ENCODE data around the gene CCDC50.

The CCDC50 gene

GRCh38 chr3:191316876-191317603 is 12.2 kb upstream of the CCDC50 start:
- peak in 1 of 58 donors; percentile 8 for DNase-seq

- DNase-seq = no peak
These were observed 8.9 kb upstream of the CCDC50 start for GRCh38 chr3:191320316-191320715.

DNA sequence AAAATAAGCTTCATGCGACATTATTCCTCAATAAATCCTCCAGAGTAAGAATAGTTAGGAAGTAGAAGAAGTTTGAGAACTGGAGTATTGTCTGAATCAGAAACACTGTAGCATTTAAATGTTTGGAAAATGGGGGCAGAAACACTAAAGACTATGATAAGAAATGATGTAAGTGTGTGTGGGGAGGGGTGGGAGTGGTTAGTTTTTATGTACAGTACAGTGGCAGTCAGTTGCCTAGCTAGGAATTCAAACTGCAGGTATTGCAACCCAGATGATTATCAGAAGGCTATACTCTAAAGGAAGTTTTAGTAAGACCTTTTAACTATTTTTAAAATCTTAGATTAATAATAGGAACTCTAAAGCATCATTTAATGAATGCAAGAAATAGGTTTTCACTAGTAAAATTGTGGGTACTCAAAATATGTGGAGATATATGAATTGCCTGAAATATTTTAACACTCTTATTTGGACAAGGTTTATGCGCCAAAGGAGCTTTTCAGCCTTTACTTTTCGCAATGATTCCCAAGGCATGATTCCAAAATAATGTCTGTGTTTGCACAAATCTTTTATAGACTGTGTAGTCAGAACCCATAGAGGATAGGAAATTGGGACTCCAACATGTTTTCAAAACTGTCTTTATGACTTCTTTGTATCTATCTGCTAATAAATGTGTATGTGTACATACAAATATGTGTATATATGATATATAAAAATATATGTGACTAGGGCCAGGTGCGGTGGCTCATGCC is 8.0 kb upstream of the CCDC50 start:
- DNase-seq = no peak

DNA sequence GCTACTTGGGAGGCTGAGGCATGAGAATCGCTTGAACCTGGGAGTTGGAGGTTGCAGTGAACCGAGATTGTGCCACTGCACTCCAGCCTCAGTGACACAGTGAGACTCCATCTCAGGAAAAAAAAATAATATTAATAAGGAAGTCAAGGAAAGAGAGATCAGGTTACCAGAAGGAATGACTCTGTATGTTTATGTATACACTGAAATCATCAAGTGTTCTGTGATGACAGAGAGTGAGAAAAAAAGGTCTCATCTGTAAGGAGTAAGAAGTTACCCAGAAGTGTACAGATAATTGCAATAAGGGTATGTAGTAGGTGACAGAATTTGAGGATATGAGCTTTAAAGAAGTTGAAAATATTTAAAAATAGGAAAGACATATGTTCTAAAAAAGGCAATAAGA is 4.3 kb upstream of the CCDC50 start:
- DNase-seq = no peak

DNA sequence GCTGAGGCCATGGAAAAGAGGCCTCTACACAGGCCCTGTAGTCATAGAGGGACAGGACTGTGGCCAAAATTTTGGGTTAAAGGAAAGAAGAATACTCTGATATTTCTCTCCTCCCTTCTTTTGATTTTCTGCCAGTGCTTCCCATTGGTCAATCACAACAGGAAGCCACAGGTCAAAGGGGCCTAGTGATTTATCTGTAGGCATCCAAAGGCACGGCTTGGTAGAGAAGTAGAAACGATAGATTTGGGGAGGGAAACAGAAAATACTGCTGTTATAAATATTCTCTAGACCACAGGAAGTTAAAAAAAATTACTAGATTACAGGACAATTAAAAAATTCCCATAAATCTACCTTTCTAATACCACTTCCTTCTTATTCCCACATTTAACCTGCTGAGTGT is 1.7 kb upstream of the CCDC50 start:
- DNase-seq = no peak

GRCh38 chr3:191328383-191328961 is 722 bp upstream of the CCDC50 start:
- peak in 1 of 58 donors; percentile 39 for DNase-seq

DNA sequence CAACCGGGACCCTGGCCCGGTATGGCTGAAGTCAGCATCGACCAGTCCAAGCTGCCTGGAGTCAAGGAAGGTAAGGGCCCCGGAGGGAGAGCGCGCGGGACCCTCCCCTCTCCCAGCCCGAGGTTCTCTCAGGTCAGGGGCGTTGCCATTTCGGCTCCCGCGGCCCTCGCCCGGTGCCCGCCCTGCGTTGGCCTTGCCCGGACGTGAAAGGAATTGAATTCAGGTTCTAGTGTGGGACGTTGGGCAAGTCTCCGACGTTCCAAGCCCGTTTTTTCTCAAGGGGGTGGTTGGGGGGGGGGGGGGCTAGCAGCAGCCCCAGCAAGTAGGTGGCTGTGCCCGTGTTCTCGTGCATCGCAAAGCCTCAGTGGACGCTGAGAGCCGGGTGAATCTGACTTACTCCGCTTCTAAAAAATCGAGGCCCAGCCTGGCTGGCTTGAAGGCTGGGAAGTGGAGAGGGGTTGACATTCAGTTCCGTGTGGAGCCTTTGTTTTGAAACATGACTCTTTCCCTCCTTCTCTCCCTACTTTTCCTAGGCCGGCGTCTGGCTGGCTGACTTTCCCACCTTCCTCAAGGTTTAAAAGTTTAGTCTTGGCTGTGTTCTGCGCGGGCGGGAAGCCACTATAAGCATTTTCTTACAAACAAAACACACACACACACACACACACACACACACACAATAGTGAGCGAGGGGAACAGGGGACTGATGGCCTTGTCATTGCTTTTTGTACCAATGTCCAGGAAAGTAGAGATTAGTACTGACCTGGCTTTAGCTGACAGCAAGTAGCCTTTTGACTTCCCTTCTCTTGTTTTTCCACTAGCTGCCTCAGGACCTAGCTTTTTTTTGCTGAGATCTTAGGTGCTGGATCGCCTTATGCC is 698 bp downstream of the CCDC50 start, which contains the start of gene UTS2B:
UTS2B (minus strand) TSS at position 873 of the 876 bp plus-strand sequence. CDS start 48,337 bp downstream, outside the sequence.
- DNase-seq = peak in 40 of 58 donors; percentile 3 to 68 (median 41)

- peak in 1 of 58 donors; percentile 10 for DNase-seq
These were observed 1.4 kb downstream of the CCDC50 start for GRCh38 chr3:191330530-191331048.

DNA sequence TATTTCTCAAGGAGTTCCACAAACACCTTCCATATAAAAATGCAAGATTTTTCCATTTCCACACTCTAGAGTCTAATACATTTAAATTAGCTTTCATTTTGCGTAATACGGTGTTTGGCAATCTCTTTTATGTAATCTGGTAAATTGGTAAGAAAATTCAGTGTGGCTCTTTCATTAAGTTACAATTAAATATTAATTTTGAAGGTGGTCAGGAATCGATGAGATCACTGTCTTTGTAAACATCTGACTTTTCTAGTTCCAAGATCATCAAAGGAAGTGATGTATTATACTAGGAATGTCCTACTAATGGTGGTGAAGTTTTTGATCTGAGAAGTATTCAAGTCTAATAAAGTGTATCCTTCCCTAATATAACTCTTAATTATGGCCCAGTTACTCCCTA is 2.2 kb downstream of the CCDC50 start:
- DNase-seq = no peak

GRCh38 chr3:191333298-191333880 is 4.2 kb downstream of the CCDC50 start:
- no peak for DNase-seq

DNA sequence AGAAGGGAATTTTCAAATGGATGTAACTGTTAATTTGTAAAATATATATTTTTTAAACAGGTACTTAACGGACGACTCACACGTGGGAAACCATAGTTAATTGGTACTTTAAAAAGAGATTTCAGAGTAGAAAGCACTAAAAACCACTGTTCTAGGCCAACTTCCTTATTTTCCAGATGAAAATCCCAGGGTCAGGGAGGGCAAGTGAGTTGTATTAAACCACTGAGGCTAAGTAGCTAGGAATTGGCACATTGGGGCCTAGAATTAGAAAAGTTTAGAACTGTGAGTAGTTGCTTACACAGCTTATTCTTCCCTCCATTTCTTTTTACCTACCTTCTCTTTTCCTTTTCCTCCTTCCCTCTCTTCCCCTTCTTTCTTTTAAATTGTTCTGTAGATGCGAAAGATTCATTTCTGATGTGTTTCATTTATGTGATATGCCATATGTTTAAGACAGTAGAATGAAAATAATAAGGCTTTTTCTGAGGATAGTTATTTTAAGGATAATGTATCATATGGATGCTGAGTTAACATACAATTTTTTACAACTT is 5.2 kb downstream of the CCDC50 start:
- DNase-seq = no peak

GRCh38 chr3:191336833-191337232 is 7.6 kb downstream of the CCDC50 start:
- no peak for DNase-seq

GRCh38 chr3:191338177-191338488 is 8.9 kb downstream of the CCDC50 start:
- DNase-seq = no peak

DNA sequence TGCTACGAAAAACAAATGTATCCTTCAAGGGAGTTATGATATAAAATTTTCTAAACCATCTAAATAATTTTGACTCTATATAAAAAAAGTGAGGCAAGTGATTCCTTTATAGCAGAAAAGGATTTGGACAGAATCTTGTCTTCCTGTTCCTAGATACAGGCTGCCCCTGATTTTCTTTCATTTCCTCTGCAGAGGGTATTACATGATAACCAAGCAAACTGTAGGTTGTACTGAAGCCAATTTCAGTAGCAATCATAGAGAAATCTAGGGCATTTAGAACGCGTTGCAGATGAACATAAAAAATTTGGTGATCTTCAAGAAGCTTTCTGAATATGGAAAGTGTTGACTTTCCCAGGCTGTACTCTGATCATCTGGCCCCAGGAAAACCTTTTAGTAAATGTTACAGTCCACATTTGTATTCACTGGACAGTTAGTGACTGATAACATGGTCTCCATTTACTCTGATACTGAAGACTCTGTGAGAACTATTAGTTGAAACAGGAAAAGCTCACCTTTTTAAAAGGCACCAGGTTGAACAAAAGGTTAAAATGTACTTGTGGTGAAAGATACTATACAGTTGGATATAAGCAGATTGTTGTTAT is 10.2 kb downstream of the CCDC50 start:
- DNase-seq = no peak

DNA sequence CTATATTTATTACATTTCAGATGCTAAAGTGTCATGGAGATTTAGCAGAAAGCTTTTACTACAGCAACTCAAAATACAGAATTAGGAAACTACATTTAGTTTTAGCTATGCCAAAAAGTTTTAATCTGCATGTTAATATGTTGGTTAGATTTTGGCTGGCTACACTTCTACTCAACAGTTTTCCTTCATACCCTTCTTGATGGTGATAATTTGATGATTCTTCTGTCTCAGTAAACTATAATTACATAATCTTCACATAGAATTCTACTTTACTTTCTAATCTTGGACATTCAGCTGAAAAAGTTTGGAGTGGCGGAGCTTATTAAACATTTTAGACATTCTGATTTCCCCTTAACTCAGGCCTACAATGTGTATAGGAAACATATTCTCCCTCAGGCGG is 11.2 kb downstream of the CCDC50 start:
- no peak for DNase-seq

- no peak for DNase-seq
These were observed 11.8 kb downstream of the CCDC50 start for GRCh38 chr3:191340966-191341365.

DNA sequence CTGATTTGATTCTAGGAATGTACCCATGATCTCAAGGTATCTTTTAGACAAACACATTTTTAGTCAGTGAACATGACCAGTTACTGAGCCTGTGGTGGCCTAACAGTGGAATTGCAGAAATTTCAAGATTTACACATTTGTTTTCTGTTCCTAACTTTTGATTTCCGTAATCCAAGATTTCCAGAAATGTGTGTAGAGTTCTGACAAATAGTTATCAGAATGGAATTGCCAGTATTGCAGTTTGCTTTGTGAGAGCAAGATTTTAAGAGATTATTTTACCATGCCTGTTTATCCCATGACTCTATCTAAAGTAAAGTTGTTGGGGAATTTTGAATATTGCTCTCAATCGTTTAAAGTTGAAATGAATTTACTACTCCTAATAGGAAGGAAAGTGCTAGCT is 12.8 kb downstream of the CCDC50 start:
- no peak for DNase-seq

GRCh38 chr3:191342411-191342810 is 13.2 kb downstream of the CCDC50 start:
- DNase-seq = peak in 2 of 58 donors; percentile 2 to 15

DNA sequence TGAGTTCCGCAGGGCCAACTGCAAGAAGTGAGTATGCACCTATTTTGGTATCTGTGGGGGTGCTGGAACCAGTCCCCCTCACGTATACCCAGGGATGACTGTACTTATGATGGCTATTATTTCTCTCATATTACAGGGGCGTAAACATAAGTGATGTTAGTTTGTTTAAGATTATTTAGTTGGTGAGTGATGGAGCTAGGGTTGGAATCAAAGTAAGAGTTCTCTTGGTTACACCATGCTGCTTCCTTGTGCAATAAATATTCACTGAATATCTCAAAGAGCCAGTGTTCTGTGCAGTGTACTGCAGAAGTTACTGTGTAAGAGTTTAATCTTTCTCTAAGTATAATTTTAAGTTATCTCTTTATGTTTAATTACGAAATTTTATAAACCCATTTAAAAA is 13.9 kb downstream of the CCDC50 start:
- DNase-seq = no peak

DNA sequence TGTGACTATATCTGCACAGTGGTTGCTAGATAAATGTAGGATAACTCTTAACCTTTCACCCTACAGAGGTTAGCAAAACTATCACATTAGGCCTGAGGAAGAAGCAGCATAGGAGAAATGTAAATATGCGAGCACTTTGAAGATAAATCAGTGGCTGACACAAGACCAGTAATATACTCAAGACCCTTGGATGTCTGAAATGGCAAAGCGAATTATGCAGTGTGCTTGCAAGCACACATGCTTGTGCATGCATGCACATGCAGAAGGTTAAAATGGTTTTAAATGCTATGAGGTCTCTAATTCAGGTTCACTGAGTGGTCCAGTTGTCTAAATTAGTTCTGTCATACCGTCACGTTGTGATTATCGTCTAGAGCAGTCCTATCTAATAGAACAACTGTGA is 14.7 kb downstream of the CCDC50 start:
- DNase-seq = no peak
